ENCODE measurements around the gene KIRREL3.

KIRREL3 gene

DNA sequence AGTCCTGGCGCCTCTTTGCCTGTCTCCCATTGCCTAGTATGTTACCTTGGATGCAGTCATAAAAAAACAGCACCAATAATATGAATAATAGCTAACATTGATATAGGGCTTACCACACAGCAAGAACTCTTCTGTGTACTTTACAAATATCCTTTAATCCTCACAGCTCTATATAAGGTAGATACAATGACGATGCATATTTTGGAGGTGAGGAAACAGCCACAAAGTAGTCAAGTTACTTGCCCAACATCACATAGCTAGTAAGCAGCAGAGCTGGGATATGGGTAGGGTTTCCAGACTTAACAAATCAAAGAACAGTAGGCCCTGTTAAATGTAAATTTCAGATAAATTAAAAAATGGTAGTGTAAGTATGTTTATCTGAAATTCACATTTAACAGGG is 516.3 kb downstream of the KIRREL3 start:
- FAIRE-seq, result no peak
- DNase-seq (ENCODE audit: insufficient read length, low spot score), result no peak
- TF ChIP-seq POLR2A (IDR thresholded peaks at IDR 0.05; ENCODE audit: low read depth, low read length), result no peak

DNA sequence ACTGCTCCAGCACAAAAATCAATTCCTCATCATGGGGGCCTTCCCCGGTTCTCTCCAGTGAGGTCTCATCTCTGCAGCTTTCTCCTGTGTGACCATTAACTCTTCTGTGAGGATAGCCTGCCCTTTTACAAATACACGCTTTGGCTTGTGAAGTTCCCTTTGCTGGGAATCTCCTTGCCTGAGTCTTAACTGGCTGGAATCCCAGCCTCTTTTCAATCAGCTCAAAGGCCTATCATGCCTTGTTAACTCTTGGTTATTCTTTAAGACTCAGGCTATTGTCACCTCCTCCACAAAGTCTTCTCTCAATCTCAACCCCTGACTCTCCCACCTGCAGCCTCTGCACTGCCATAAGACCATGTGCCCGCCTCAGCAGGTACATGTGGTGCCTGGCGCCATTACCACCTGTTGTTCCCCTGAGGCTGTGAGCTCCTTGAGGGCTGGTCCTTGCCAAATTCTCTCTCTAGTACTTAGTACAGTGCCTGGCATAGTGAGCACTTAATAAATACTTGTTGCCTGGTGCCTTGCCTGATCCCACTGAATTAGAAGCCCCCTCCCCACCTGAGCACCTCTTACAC is 516.9 kb downstream of the KIRREL3 start:
- no peak for TF ChIP-seq POLR2A (IDR thresholded peaks at IDR 0.05; ENCODE audit: low read depth, low read length)
- FAIRE-seq (no peak), DNase-seq (ENCODE audit: insufficient read length, low spot score) (no peak)

- DNase-seq (ENCODE audit: insufficient read length, low spot score) (no peak), FAIRE-seq (no peak)
- TF ChIP-seq POLR2A (IDR thresholded peaks at IDR 0.05; ENCODE audit: low read depth, low read length), result no peak
These were observed 517.9 kb downstream of the KIRREL3 start for GRCh38 chr11:126482586-126483108.

GRCh38 chr11:126481303-126481680 is 519.3 kb downstream of the KIRREL3 start:
- no peak for TF ChIP-seq POLR2A (IDR thresholded peaks at IDR 0.05; ENCODE audit: low read depth, low read length)
- DNase-seq (ENCODE audit: insufficient read length, low spot score) (no peak), FAIRE-seq (no peak)

GRCh38 chr11:126480410-126481302 is 519.9 kb downstream of the KIRREL3 start:
- FAIRE-seq (peak; percentile 60), DNase-seq (ENCODE audit: insufficient read length, low spot score) (peak; percentile 81)
- TF ChIP-seq POLR2A (IDR thresholded peaks at IDR 0.05; ENCODE audit: low read depth, low read length), result no peak

GRCh38 chr11:126480015-126480409 is 520.6 kb downstream of the KIRREL3 start:
- DNase-seq (ENCODE audit: insufficient read length, low spot score), result no peak
- FAIRE-seq, result no peak
- no peak for TF ChIP-seq POLR2A (IDR thresholded peaks at IDR 0.05; ENCODE audit: low read depth, low read length)

GRCh38 chr11:126479178-126479930 is 521.2 kb downstream of the KIRREL3 start:
- TF ChIP-seq POLR2A (IDR thresholded peaks at IDR 0.05; ENCODE audit: low read depth, low read length), result no peak
- FAIRE-seq, result no peak
- DNase-seq (ENCODE audit: insufficient read length, low spot score), result no peak

DNA sequence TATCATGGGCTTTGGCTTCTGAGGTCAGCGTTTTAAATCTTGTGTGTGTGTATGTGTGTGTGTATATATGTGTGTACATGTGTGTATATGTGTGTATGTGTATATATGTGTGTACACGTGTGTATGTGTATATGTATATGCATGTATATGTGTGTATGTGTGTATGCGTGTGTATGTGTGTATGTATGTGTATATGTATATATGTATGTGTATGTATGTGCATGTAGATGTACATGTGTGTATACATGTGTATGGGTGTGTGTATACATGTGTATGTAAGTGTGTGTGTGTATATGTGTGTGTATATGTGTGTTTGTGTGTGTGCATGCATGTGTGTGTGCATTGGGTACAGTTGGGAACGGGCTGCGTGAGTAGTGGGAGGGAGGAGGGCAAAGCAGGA is 522.1 kb downstream of the KIRREL3 start:
- TF ChIP-seq POLR2A (IDR thresholded peaks at IDR 0.05; ENCODE audit: low read depth, low read length), result no peak
- FAIRE-seq, result no peak
- DNase-seq (ENCODE audit: insufficient read length, low spot score), result no peak

GRCh38 chr11:126477535-126478305 is 522.9 kb downstream of the KIRREL3 start:
- DNase-seq (ENCODE audit: insufficient read length, low spot score) (no peak), FAIRE-seq (no peak)
- no peak for TF ChIP-seq POLR2A (IDR thresholded peaks at IDR 0.05; ENCODE audit: low read depth, low read length)

- no peak for FAIRE-seq
- TF ChIP-seq POLR2A (IDR thresholded peaks at IDR 0.05; ENCODE audit: low read depth, low read length), result no peak
- DNase-seq (ENCODE audit: insufficient read length, low spot score), result no peak
These were observed 523.6 kb downstream of the KIRREL3 start for GRCh38 chr11:126476977-126477376.

- FAIRE-seq (no peak), DNase-seq (ENCODE audit: insufficient read length, low spot score) (no peak)
- no peak for TF ChIP-seq POLR2A (IDR thresholded peaks at IDR 0.05; ENCODE audit: low read depth, low read length)
These were observed 524.2 kb downstream of the KIRREL3 start for GRCh38 chr11:126476266-126476924.

DNA sequence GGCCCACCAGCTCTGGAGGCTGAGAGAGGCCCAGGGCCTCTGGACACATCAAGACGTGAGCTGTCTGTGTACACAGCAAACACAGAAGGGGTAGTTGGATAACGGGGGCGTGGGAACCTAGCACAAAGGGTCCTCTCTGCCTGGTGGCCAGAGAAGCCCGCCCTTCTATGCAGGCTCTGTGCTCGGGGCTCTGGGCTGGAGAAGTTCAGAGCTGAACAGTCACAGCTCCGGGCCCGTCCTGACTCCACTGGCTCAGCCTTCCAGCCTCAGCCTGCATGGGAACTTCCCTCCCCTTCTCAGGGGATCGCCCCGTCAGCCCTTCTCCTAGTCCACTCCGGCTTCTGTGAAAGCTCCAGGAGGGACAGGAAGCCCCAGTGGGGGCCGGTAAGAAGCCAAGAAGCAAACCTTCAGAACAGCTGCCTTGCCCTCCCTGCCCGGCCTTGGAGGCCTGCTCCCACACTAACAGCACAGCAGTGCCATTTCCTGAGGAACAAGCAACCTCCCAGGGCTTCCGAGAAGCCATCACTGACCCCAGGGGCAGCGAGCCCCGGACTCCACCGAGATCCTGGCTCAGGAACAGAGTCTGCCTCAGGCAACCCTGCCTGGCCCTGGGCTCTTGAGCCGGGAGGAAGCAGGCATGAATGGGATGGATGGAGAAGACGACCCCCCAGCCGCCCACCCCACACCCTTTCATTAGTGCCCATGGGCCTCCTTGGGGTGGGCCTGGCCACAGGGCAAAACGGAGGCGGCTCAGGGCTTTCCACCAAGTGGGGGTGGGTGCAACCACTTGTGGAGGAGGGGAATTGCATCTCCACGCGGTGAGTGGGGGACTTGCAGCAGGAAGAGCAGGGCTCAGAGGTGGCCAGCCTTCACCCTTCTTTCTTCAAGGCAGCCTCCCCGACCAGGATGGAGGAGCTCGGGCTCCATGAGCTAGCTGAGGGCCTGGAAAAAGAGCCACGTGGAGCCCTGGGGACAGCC is 525.3 kb downstream of the KIRREL3 start:
- no peak for TF ChIP-seq POLR2A (IDR thresholded peaks at IDR 0.05; ENCODE audit: low read depth, low read length)
- FAIRE-seq (no peak), DNase-seq (ENCODE audit: insufficient read length, low spot score) (no peak)
